NCI-H187 (cell line): ENCODE measurements around the gene ZNF19.
"Not testable (repeated sequence)": the region's sequence is repeated elsewhere in the genome, so short reads cannot be mapped to it uniquely, and the experiment has no call there.

ENCODE experiments used
- DNase-seq, 2 experiments: peaks; one replicate each; lab custom pipeline; 2025; lab: John Stamatoyannopoulos, UW

The ZNF19 gene

GRCh38 chr16:71489122-71489521 lies at the start of gene ZNF19:
Gene ZNF19, minus strand, starts transcription at chr16:71489324. Its CDS starts 7,210 bp downstream, at chr16:71482114.
- DNase-seq: no peak

- DNase-seq: peak in 1 of 2 experiments; percentile 28
Measured at GRCh38 chr16:71537643-71538042, 48.5 kb upstream of the ZNF19 start.

- no peak for DNase-seq
Measured at GRCh38 chr16:71536752-71537499, 47.8 kb upstream of the ZNF19 start.

GRCh38 chr16:71532366-71532765 lies 43.2 kb upstream of the ZNF19 start:
- no peak for DNase-seq

GRCh38 chr16:71528863-71529262 lies 39.7 kb upstream of the ZNF19 start:
- DNase-seq: no peak

- no peak for DNase-seq
Measured at GRCh38 chr16:71528257-71528656, 39.1 kb upstream of the ZNF19 start.

- peak; percentile 19 to 24 for DNase-seq
Measured at GRCh38 chr16:71526111-71526631, 37.0 kb upstream of the ZNF19 start, which contains the start of gene CHST4. Gene CHST4, plus strand, starts transcription at chr16:71526426. Its CDS starts 10,252 bp downstream, at chr16:71536678.

- no peak for DNase-seq
Measured at GRCh38 chr16:71524566-71525553, 35.7 kb upstream of the ZNF19 start.

- no peak for DNase-seq
Measured at GRCh38 chr16:71520550-71520949, 31.4 kb upstream of the ZNF19 start.

- DNase-seq: no peak
Measured at GRCh38 chr16:71515026-71515425, 25.9 kb upstream of the ZNF19 start.

GRCh38 chr16:71514476-71514875 lies 25.4 kb upstream of the ZNF19 start:
- no peak for DNase-seq

GRCh38 chr16:71513302-71513701 lies 24.2 kb upstream of the ZNF19 start:
- DNase-seq: no peak

GRCh38 chr16:71507061-71507460 lies 17.9 kb upstream of the ZNF19 start:
- DNase-seq: no peak

GRCh38 chr16:71504901-71505300 lies 15.8 kb upstream of the ZNF19 start:
- DNase-seq: no peak

GRCh38 chr16:71504051-71504450 lies 14.9 kb upstream of the ZNF19 start:
- DNase-seq: not testable (repeated sequence)

GRCh38 chr16:71501547-71501946 lies 12.4 kb upstream of the ZNF19 start:
- no peak for DNase-seq

- DNase-seq: no peak
Measured at GRCh38 chr16:71500964-71501363, 11.8 kb upstream of the ZNF19 start.

GRCh38 chr16:71499775-71500364 lies 10.7 kb upstream of the ZNF19 start:
- DNase-seq: no peak

- no peak for DNase-seq
Measured at GRCh38 chr16:71498031-71498430, 8.9 kb upstream of the ZNF19 start.

GRCh38 chr16:71493213-71493612 lies 4.1 kb upstream of the ZNF19 start:
- DNase-seq: no peak

GRCh38 chr16:71492786-71493185 lies 3.7 kb upstream of the ZNF19 start:
- no peak for DNase-seq

GRCh38 chr16:71491054-71491453 lies 1.9 kb upstream of the ZNF19 start:
- no peak for DNase-seq
